Measurements from ENCODE around the gene ATF7. TPM values are rescaled to one million over a fixed set of nuclear protein-coding genes. Genes with fewer than 3 reads are reported as not detected.
"Not testable (repeated sequence)": the region's sequence is repeated elsewhere in the genome, so short reads cannot be mapped to it uniquely, and the experiment has no call there.

Gene ATF7
- total and polyA plus RNA-seq, 2 donors (not counting 3 experiments of a cell fraction or from before 2014, with no cell fraction given): 36.0 to 68.5 TPM

- Histone ChIP-seq H2AFZ (ENCODE audit: low read depth, low read length) (no peak overlapping the region), H3K27ac (ENCODE audit: insufficient read depth, low read depth, low read length) (no peak overlapping the region), H3K4me1 (ENCODE audit: control insufficient read depth, extremely low read depth, insufficient read depth, low read length) (peaks cover 52% of the 10 kb centered on the region), H3K9me3 (replicated peaks; ENCODE audit: control insufficient read depth, insufficient read depth, low read length) (no peaks in the 10 kb centered on the region), H3K79me2 (ENCODE audit: control insufficient read depth, insufficient read depth, low read length) (peaks cover 43% of the 10 kb centered on the region), H3K9me1 (replicated peaks; ENCODE audit: control insufficient read depth, extremely low read depth, insufficient read depth, low read length) (no peaks in the 10 kb centered on the region), H3K9ac (replicated peaks; ENCODE audit: extremely low read depth, insufficient read depth, low read length) (no peak overlapping the region), H3K4me3 (replicated peaks in 1 of 3; ENCODE audit: insufficient read depth in 1 of 3, low read depth in 1 of 3, low read length in 3 of 3) (no peak overlapping the region), H3K27me3 (ENCODE audit: control insufficient read depth in 2 of 2, insufficient read depth in 2 of 2, low read length in 2 of 2) (no peaks in the 10 kb centered on the region), H3K36me3 (ENCODE audit: control insufficient read depth in 2 of 2, extremely low read depth in 1 of 2, insufficient read depth in 2 of 2, low read length in 2 of 2) (peaks cover 2 to 3% of the 10 kb centered on the region in 2 experiments), H4K20me1 (replicated peaks; ENCODE audit: control insufficient read depth, extremely low read depth, insufficient read depth, low read length) (no peaks in the 10 kb centered on the region), H3K4me2 (ENCODE audit: insufficient read depth, low read length) (no peak overlapping the region)
- FAIRE-seq (no peak), DNase-seq (ENCODE audit: low read depth, low spot score) (peak; percentile 31)
- TF ChIP-seq GATA2 (IDR thresholded peaks at IDR 0.05; ENCODE audit: insufficient read depth, insufficient read length, low read depth, low read length) (no peak), CTCF (IDR thresholded peaks at IDR 0.05; ENCODE audit: extremely low read depth in 1 of 2, insufficient read depth in 1 of 2, low read depth in 1 of 2, low read length in 2 of 2) (peak in 1 of 2 donors; percentile 2)
- ChIA-PET CTCF (interaction anchor here (0.9 to 1.6 kb wide), 6 partner anchors 17 to 77 kb away, joined by 3 to 9 read pairs (median 4); partner anchors contain the start of gene ATP5MC2), POLR2A (no interaction called here)
- dilution Hi-C loops (cut with MboI; ENCODE audit: extremely low pct_ligation_motif_present, low sequenced_read_pairs): no loop called here
- intact Hi-C loops (cut with micrococcal nuclease): loop anchor here (1.0 to 5.0 kb wide), 2 partner anchors 77 to 148 kb away; partner anchors contain the start of gene ATP5MC2
- no TSS peak for BruUV-seq (replicated peaks)
Observed at GRCh38 chr12:53599579-53599978, 26.6 kb downstream of the ATF7 start.

GRCh38 chr12:53598971-53599370 is 27.2 kb downstream of the ATF7 start:
- dilution Hi-C loops (cut with MboI; ENCODE audit: extremely low pct_ligation_motif_present, low sequenced_read_pairs); BruUV-seq (replicated peaks): not testable (repeated sequence)
- intact Hi-C loops (cut with micrococcal nuclease): loop anchor here (1.0 to 5.0 kb wide), 2 partner anchors 77 to 148 kb away; partner anchors contain the start of gene ATP5MC2

More at GRCh38 chr12:53598971-53599370, 27.2 kb downstream of the ATF7 start:
- H3K27ac ChIP-seq (ENCODE audit: insufficient read depth, low read depth, low read length); FAIRE-seq; DNase-seq (ENCODE audit: low read depth, low spot score); H3K9ac ChIP-seq (replicated peaks; ENCODE audit: extremely low read depth, insufficient read depth, low read length); H3K4me2 ChIP-seq (ENCODE audit: insufficient read depth, low read length); H3K36me3 ChIP-seq (ENCODE audit: control insufficient read depth in 2 of 2, extremely low read depth in 1 of 2, insufficient read depth in 2 of 2, low read length in 2 of 2); H3K4me3 ChIP-seq (replicated peaks in 1 of 3; ENCODE audit: insufficient read depth in 1 of 3, low read depth in 1 of 3, low read length in 3 of 3); H2AFZ ChIP-seq (ENCODE audit: low read depth, low read length); H3K27me3 ChIP-seq (ENCODE audit: control insufficient read depth in 2 of 2, insufficient read depth in 2 of 2, low read length in 2 of 2); H4K20me1 ChIP-seq (replicated peaks; ENCODE audit: control insufficient read depth, extremely low read depth, insufficient read depth, low read length); H3K9me3 ChIP-seq (replicated peaks; ENCODE audit: control insufficient read depth, insufficient read depth, low read length); H3K9me1 ChIP-seq (replicated peaks; ENCODE audit: control insufficient read depth, extremely low read depth, insufficient read depth, low read length): not testable (repeated sequence)
- Histone ChIP-seq H3K79me2 (ENCODE audit: control insufficient read depth, insufficient read depth, low read length) (peaks cover 47% of the 10 kb centered on the region), H3K4me1 (ENCODE audit: control insufficient read depth, extremely low read depth, insufficient read depth, low read length) (peaks cover 50% of the 10 kb centered on the region)
- CTCF ChIA-PET: interaction anchor here (1.6 to 3.1 kb wide), 2 partner anchors 55 to 77 kb away, joined by 8 to 24 read pairs; partner anchors contain the start of gene ATP5MC2
- POLR2A ChIA-PET: interaction anchor here (0.6 kb wide), 1 partner anchor 21 kb away, joined by 4 read pairs; no protein-coding TSS in a partner anchor
